IMR-90 (cell line): ENCODE measurements around the gene KDM6A. TPM values are rescaled to one million over a fixed set of nuclear protein-coding genes. Genes with fewer than 3 reads are reported as not detected.

ENCODE experiments used
- ATAC-seq: fragments of 200-7000 bp; cut with Tn5 transposase; 2 replicates; pipeline ENCODE4 v1.9.1; 2020; ENCODE audit warnings: low read depth, mild to moderate bottlenecking, moderate library complexity
- BruUV-seq: library from RNA; stranded (reverse); fragments of 400-500 nt; replicated peaks from 2 replicates; lab custom pipeline; 2021; lab: Mats Ljungman, UMichigan
- CTCF ChIA-PET: fragments of 300-600 bp; formaldehyde crosslinking; extraction: SDS; loops from one replicate; lab custom pipeline; 2021; ENCODE audit warnings: antibody characterized with exemption; lab: Yijun Ruan, JAX
- POLR2A ChIA-PET: fragments of 300-600 bp; sonication (Branson Sonifier 250); formaldehyde crosslinking; loops from one replicate; lab custom pipeline; 2022; ENCODE audit warnings: antibody characterized with exemption; ENCODE audit not compliant: unreplicated experiment; lab: Charles Lee
- DNase-seq: peaks from one replicate; pipeline ENCODE4 v3.0.0; 2013
- H2AFZ ChIP-seq: replicated peaks from 2 replicates; pipeline ENCODE3; 2013; ENCODE audit warnings: low read length, mild to moderate bottlenecking; ENCODE audit not compliant: poor library complexity
- H2AK5ac ChIP-seq: 2 replicates; pipeline ENCODE4 v1.6.1; 2013; ENCODE audit warnings: low read depth, low read length, inconsistent platforms
- H2AK9ac ChIP-seq: replicated peaks from 2 replicates; pipeline ENCODE3; 2013; ENCODE audit warnings: mild to moderate bottlenecking, low read depth, low read length, moderate library complexity; ENCODE audit not compliant: poor library complexity
- H2BK120ac ChIP-seq: 2 replicates; pipeline ENCODE4 v1.6.1; 2013; ENCODE audit warnings: low read depth, low read length, inconsistent platforms
- H2BK15ac ChIP-seq: 3 replicates; pipeline ENCODE4 v1.6.1; 2013; ENCODE audit warnings: low read depth, low read length, inconsistent platforms
- H2BK20ac ChIP-seq: 2 replicates; pipeline ENCODE4 v1.6.1; 2013; ENCODE audit warnings: low read depth, mild to moderate bottlenecking, inconsistent platforms, low read length, moderate library complexity
- H2BK5ac ChIP-seq: 2 replicates; pipeline ENCODE4 v1.6.1; 2013; ENCODE audit warnings: mild to moderate bottlenecking, low read depth, low read length, inconsistent platforms; ENCODE audit not compliant: poor library complexity, severe bottlenecking
- H3K14ac ChIP-seq: replicated peaks from 2 replicates; pipeline ENCODE4 v1.6.1; 2013; ENCODE audit warnings: low read depth, low read length, inconsistent platforms
- H3K18ac ChIP-seq: 2 replicates; pipeline ENCODE4 v1.6.1; 2013; ENCODE audit warnings: low read depth, low read length, control low read depth
- H3K23ac ChIP-seq: 2 replicates; pipeline ENCODE4 v1.6.1; 2013; ENCODE audit warnings: low read depth, low read length, inconsistent platforms
- H3K27ac ChIP-seq: 2 replicates; pipeline ENCODE4 v1.5.1; 2013; ENCODE audit warnings: mild to moderate bottlenecking, control low read depth, low read length; ENCODE audit not compliant: insufficient read depth
- H3K27me3 ChIP-seq: 2 replicates; pipeline ENCODE4 v1.6.1; 2013; ENCODE audit warnings: low read length; ENCODE audit not compliant: control insufficient read depth, insufficient read depth
- H3K36me3 ChIP-seq: 2 replicates; pipeline ENCODE4 v1.6.1; 2013; ENCODE audit warnings: low read length, mixed read lengths; ENCODE audit not compliant: control insufficient read depth, insufficient read depth
- H3K4ac ChIP-seq: 2 replicates; pipeline ENCODE4 v1.6.1; 2013; ENCODE audit warnings: low read depth, low read length, inconsistent platforms
- H3K4me1 ChIP-seq: 2 replicates; pipeline ENCODE4 v1.6.1; 2013; ENCODE audit warnings: low read length, mixed read lengths; ENCODE audit not compliant: control insufficient read depth, insufficient read depth
- H3K4me2 ChIP-seq: 2 replicates; pipeline ENCODE4 v1.6.1; 2013; ENCODE audit warnings: low read depth, mild to moderate bottlenecking, control low read depth, low read length, moderate library complexity
- H3K4me3 ChIP-seq: 2 replicates; pipeline ENCODE4 v1.5.1; 2013; ENCODE audit warnings: low read depth, mild to moderate bottlenecking, control low read depth, low read length, moderate library complexity; ENCODE audit not compliant: insufficient read depth
- H3K56ac ChIP-seq: 2 replicates; pipeline ENCODE4 v1.6.1; 2013; ENCODE audit warnings: low read length, inconsistent platforms; ENCODE audit not compliant: insufficient read depth; ENCODE audit errors: extremely low read depth
- H3K79me1 ChIP-seq, 2 experiments: 2 replicates each; pipeline ENCODE4 v1.6.1; 2013; ENCODE audit warnings: low read length in 2 of 2, inconsistent platforms in 1 of 2, low read depth in 1 of 2
- H3K9ac ChIP-seq: 2 replicates; pipeline ENCODE4 v1.6.1; 2013; ENCODE audit warnings: low read depth, low read length, control low read depth
- H3K9me1 ChIP-seq: 2 replicates; pipeline ENCODE4 v1.6.1; 2013; ENCODE audit warnings: low read length, inconsistent platforms; ENCODE audit not compliant: insufficient read depth
- H3K9me3 ChIP-seq: 2 replicates; pipeline ENCODE4 v1.6.1; 2013; ENCODE audit warnings: low read length; ENCODE audit not compliant: control insufficient read depth, insufficient read depth
- H4K20me1 ChIP-seq: 2 replicates; pipeline ENCODE4 v1.6.1; 2013; ENCODE audit warnings: low read length, inconsistent platforms; ENCODE audit not compliant: insufficient read depth
- H4K5ac ChIP-seq: 2 replicates; pipeline ENCODE4 v1.6.1; 2013; ENCODE audit warnings: mild to moderate bottlenecking, low read depth, low read length, control low read depth
- H4K8ac ChIP-seq, 2 experiments: 2 replicates each; pipeline ENCODE4 v1.6.1; 2013; ENCODE audit warnings: low read depth in 2 of 2, low read length in 2 of 2, control low read depth in 1 of 2, inconsistent platforms in 1 of 2
- H4K91ac ChIP-seq: 2 replicates; pipeline ENCODE4 v1.6.1; 2013; ENCODE audit warnings: low read depth, low read length, inconsistent platforms; ENCODE audit not compliant: insufficient read depth
- CEBPB ChIP-seq: IDR thresholded peaks from 2 replicates; pipeline ENCODE4 v1.6.1; 2012; ENCODE audit warnings: low read depth, low read length, improper control_type of control experiment
- CHD1 ChIP-seq: IDR thresholded peaks from 2 replicates; pipeline ENCODE4 v1.6.1; 2012; ENCODE audit warnings: low read depth, low read length, improper control_type of control experiment
- MAFK ChIP-seq: IDR thresholded peaks from 2 replicates; pipeline ENCODE4 v1.6.1; 2012; ENCODE audit warnings: low read depth, low read length, improper control_type of control experiment
- MXI1 ChIP-seq: IDR thresholded peaks from 2 replicates; pipeline ENCODE4 v1.6.1; 2012; ENCODE audit warnings: low read depth, mild to moderate bottlenecking, low read length, moderate library complexity, borderline replicate concordance
- WGBS, 2 experiments: methylation state at CpG; one replicate each; pipeline versions ENCODE4 v1.1.5 to v1.1.7; 2013; ENCODE audit warnings: missing lambda C conversion rate in 2 of 2; ENCODE audit not compliant: insufficient read length in 1 of 2; ENCODE audit errors: extremely low coverage in 2 of 2; 5-methylcytosine and 5-hydroxymethylcytosine counted together
- dilution Hi-C: fragments of 300-500 bp; cut with HindIII; formaldehyde crosslinking; loops from one replicate; pipeline ENCODE4 v1.14.3; 2018; ENCODE audit warnings: low sequenced_read_pairs; ENCODE audit not compliant: unreplicated experiment
- in situ Hi-C: fragments of 300-500 bp; cut with MboI; formaldehyde crosslinking; loops from 3 replicates; pipeline ENCODE4 v1.14.3; 2019; ENCODE audit warnings: low sequenced_read_pairs, inconsistent platforms, mixed read lengths
- intact Hi-C: fragments of 100-400 bp; cut with micrococcal nuclease; formaldehyde crosslinking; loops from 2 replicates; pipeline ENCODE4 v1.10.0; 2022
- polyA plus RNA-seq, 3 experiments: library from polyadenylated mRNA; depleted of rRNA; stranded (reverse); fragments of >200 nt; gene quantifications; 2 replicates each; pipeline ENCODE4 v1.2.3, GENCODE V29; 2012; ENCODE audit warnings: low replicate concordance in 1 of 3
- total RNA-seq: library from RNA; depleted of rRNA; stranded (reverse); fragments of >200 nt; gene quantifications from 2 replicates; pipeline ENCODE4 v1.2.3, GENCODE V29; 2012
- TF ChIP-seq, protein P1 (sequence below): fragments of 150-350 bp; IDR thresholded peaks from 2 replicates; pipeline ENCODE4 v1.6.1; 2017; ENCODE audit warnings: mild to moderate bottlenecking, antibody characterized with exemption, low read length, low read depth

The KDM6A gene
- total and polyA plus RNA-seq, 2 of the 4 experiments (the other 2 are of a cell fraction) = 11.7 to 24.9 TPM

GRCh38 chrX:44915361-44915868, 42.4 kb downstream of the KDM6A start:
- DNase-seq (peak; percentile 20), ATAC-seq (peak; percentile 46)
- dilution Hi-C loops = no loop called here
- H2BK5ac ChIP-seq = peak overlapping the region; percentile 47
- WGBS, 2 experiments = no CpG with 5 or more reads among the region's 8 CpGs
- no peak overlapping the region; the same call in 1 of the 2 replicates for H3K9ac ChIP-seq
- H3K23ac ChIP-seq = peak overlapping the region; percentile 13; the same call in 1 of the 2 replicates
- peaks cover 33% of the 10 kb centered on the region; the same call in 1 of the 2 replicates for H4K20me1 ChIP-seq
- TF ChIP-seq CEBPB (peak; percentile 31; the same call in 1 of the 2 replicates), MXI1 (no peak), MAFK (no peak), CHD1 (no peak)
- TF ChIP-seq, protein P1, sequence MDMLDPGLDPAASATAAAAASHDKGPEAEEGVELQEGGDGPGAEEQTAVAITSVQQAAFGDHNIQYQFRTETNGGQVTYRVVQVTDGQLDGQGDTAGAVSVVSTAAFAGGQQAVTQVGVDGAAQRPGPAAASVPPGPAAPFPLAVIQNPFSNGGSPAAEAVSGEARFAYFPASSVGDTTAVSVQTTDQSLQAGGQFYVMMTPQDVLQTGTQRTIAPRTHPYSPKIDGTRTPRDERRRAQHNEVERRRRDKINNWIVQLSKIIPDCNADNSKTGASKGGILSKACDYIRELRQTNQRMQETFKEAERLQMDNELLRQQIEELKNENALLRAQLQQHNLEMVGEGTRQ = no peak
- in situ Hi-C loops = no loop called here
- no peak overlapping the region for H3K27ac ChIP-seq
- no TSS peak for BruUV-seq
- no peaks in the 10 kb centered on the region for H3K27me3 ChIP-seq
- peak overlapping the region; percentile 98 for H3K4me2 ChIP-seq
- no peak overlapping the region for H2BK15ac ChIP-seq
- H2AK5ac ChIP-seq = no peak overlapping the region
- no peaks in the 10 kb centered on the region for H3K9me3 ChIP-seq
- no peaks in the 10 kb centered on the region for H3K9me1 ChIP-seq
- 0 out of 2 replicates have a peak overlapping the region, but pooled peaks have one; percentile 13 for H3K14ac ChIP-seq
- peaks cover 5% of the 10 kb centered on the region for H3K4me1 ChIP-seq
- H3K18ac ChIP-seq = peak overlapping the region; percentile 77; the same call in 1 of the 2 replicates
- no peak overlapping the region; the same call in 1 of the 2 replicates for H3K56ac ChIP-seq
- no peaks in the 10 kb centered on the region for H3K36me3 ChIP-seq
- H2AFZ ChIP-seq = no peak overlapping the region
- 0 out of 4 replicates have a peak overlapping the region, but pooled peaks of 1 of the 2 experiments have one; percentile 1 for H4K8ac ChIP-seq
- peaks cover 13 to 36% of the 10 kb centered on the region in 2 experiments; a peak in 3 of 4 replicates for H3K79me1 ChIP-seq
- ChIA-PET CTCF (no interaction called here), POLR2A (no interaction called here)
- H3K4ac ChIP-seq = 0 out of 2 replicates have a peak overlapping the region, but pooled peaks have one; percentile 34
- intact Hi-C loops = loop anchor here (5.0 kb wide), 1 partner anchor 97 kb away; no protein-coding TSS in a partner anchor
- H3K4me3 ChIP-seq = peak overlapping the region; percentile 29; the same call in 1 of the 2 replicates
- no peak overlapping the region for H2AK9ac ChIP-seq
- H2BK120ac ChIP-seq = no peak overlapping the region
- H2BK20ac ChIP-seq = 0 out of 2 replicates have a peak overlapping the region, but pooled peaks have one; percentile 24
- H4K5ac ChIP-seq = peak overlapping the region; percentile 40; the same call in 1 of the 2 replicates
- no peak overlapping the region for H4K91ac ChIP-seq
